Prostate gland (tissue), 2 donors: ENCODE results near the gene TMEM123. TPM values are rescaled to one million over a fixed set of nuclear protein-coding genes. Genes with fewer than 3 reads are reported as not detected.

Experiments
- DNase-seq: peaks from one replicate; pipeline ENCODE4 v3.0.0-alpha.2; 2019; ENCODE audit warnings: low spot score
- H3K27ac ChIP-seq, 2 donors: fragments of 200-600 bp; sonication (generic); 2 replicates each; pipeline ENCODE4 v1.5.1; 2017 to 2019
- H3K27me3 ChIP-seq: fragments of 200-600 bp; sonication (generic); replicated peaks from 2 replicates; pipeline ENCODE4 v1.5.1; 2019; ENCODE audit not compliant: insufficient read depth
- H3K36me3 ChIP-seq, 2 donors: fragments of 200-600 bp; sonication (generic); 1 replicate in 1 of 2; 2 replicates in 1 of 2; pipeline versions ENCODE4 v1.5.1 to v1.8.1; 2017 to 2019
- H3K4me1 ChIP-seq: fragments of 200-600 bp; sonication (generic); replicated peaks from 2 replicates; pipeline ENCODE4 v1.5.1; 2019
- H3K4me3 ChIP-seq, 2 donors: fragments of 200-600 bp; sonication (generic); 2 replicates each; pipeline ENCODE4 v1.5.1; 2017 to 2019
- H3K9me3 ChIP-seq: fragments of 200-600 bp; sonication (generic); 2 replicates; pipeline ENCODE4 v1.5.1; 2017
- CTCF ChIP-seq, 4 experiments: fragments of 200-600 bp in 2 of 4; fragments of 450-650 bp in 2 of 4; sonication (generic) in 2 of 4; IDR thresholded peaks; 1 replicate in 3 of 4; 2 replicates in 1 of 4; pipeline ENCODE4 v1.5.1; 2016 to 2019; ENCODE audit warnings: antibody characterized with exemption in 4 of 4, mild to moderate bottlenecking in 2 of 4, moderate library complexity in 2 of 4
- POLR2A ChIP-seq: fragments of 450-650 bp; IDR thresholded peaks from one replicate; pipeline ENCODE4 v1.6.1; 2016; ENCODE audit warnings: antibody characterized with exemption, mild to moderate bottlenecking
- POLR2AphosphoS5 ChIP-seq: sonication (generic); formaldehyde crosslinking; IDR thresholded peaks from one replicate; pipeline ENCODE4 v1.6.1; 2017; ENCODE audit warnings: antibody characterized with exemption
- WGBS: methylation state at CpG from one replicate; pipeline ENCODE4 v1.1.5; 2018; 5-methylcytosine and 5-hydroxymethylcytosine counted together
- intact Hi-C: fragments of 100-400 bp; cut with DNase I; formaldehyde crosslinking; loops from one replicate; pipeline ENCODE4 v1.14.2; 2022
- total RNA-seq, 2 donors: library from RNA; depleted of rRNA; stranded (reverse); fragments of >200 nt; gene quantifications; one replicate each; pipeline ENCODE4 v1.1.0, GENCODE V29; 2016

Gene TMEM123
- total RNA-seq, 2 donors from 2014 or later, result 205 to 227 TPM

DNA sequence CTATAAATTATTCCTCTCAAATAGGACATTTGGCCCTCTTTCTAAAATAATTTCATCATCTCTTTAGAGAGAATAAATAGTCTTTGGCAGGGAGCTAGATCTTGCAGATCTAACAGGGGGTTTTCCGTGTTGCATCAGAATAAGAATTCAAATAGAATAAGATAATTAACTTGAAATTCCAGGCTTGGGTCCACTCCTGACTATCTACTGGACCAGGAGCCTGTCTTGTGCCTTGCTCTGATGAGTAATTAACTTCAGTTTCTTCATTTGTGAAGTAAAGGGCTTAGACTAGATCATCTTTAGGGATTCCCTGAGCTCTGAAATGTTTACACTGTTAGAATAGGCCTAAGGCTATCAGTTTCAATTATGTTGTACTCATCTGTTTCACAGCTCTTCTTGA is 23.5 kb upstream of the TMEM123 start:
- H3K4me3 ChIP-seq, result no peak overlapping the region
- WGBS, result 63% methylated on average over 1 of the region's 1 CpG
- no peaks in the 10 kb centered on the region for H3K36me3 ChIP-seq
- no peaks in the 10 kb centered on the region for H3K4me1 ChIP-seq
- intact Hi-C loops, result no loop called here
- TF ChIP-seq POLR2A (no peak), POLR2AphosphoS5 (no peak), CTCF (IDR thresholded peaks at IDR 0.05) (no peak)
- no peak overlapping the region for H3K27ac ChIP-seq
- no peaks in the 10 kb centered on the region for H3K27me3 ChIP-seq
- no peaks in the 10 kb centered on the region for H3K9me3 ChIP-seq
- no peak for DNase-seq

- no peaks in the 10 kb centered on the region for H3K36me3 ChIP-seq
- no peak overlapping the region for H3K27ac ChIP-seq
- H3K9me3 ChIP-seq, result no peaks in the 10 kb centered on the region
- no peak for TF ChIP-seq POLR2AphosphoS5
- H3K4me1 ChIP-seq, result no peaks in the 10 kb centered on the region
- H3K27me3 ChIP-seq, result no peaks in the 10 kb centered on the region
- 99% methylated on average over 5 of the region's 5 CpGs for WGBS
- intact Hi-C loops, result no loop called here
- DNase-seq, result no peak
- no peak overlapping the region for H3K4me3 ChIP-seq
Observed at GRCh38 chr11:102473543-102473942, 21.0 kb upstream of the TMEM123 start.

DNA sequence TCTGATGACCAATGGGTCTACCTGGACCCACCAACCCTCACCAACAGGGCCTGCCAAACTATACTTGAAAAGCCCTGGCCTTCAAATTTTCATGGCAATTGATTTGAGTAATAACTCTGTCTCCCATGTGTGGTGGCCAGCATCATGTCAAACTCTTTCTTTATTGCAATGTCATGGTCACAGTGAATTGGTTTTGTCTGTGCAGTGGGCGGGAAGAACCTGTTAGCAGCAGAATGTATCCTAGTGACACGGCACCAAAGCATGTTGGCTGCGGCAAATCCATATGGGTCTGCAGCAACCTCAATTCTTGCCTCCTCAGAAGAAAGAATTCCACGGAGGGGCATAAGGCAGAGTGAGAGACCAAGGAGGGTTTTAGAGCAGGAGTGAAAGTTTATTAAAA is 19.6 kb upstream of the TMEM123 start:
- 98% methylated on average over 4 of the region's 4 CpGs for WGBS
- no peak for TF ChIP-seq POLR2AphosphoS5
- no peak for TF ChIP-seq POLR2A

GRCh38 chr11:102471474-102471873 is 18.9 kb upstream of the TMEM123 start:
- Histone ChIP-seq H3K4me3 (no peak overlapping the region), H3K27ac (no peak overlapping the region), H3K36me3 (no peaks in the 10 kb centered on the region), H3K9me3 (no peaks in the 10 kb centered on the region), H3K27me3 (no peaks in the 10 kb centered on the region), H3K4me1 (peaks cover 5% of the 10 kb centered on the region)
- intact Hi-C loops, result no loop called here
- DNase-seq, result no peak
- TF ChIP-seq POLR2AphosphoS5, result no peak
- TF ChIP-seq POLR2A, result no peak
- TF ChIP-seq CTCF (IDR thresholded peaks at IDR 0.05), result no peak

More for the DNA sequence above, 19.6 kb upstream of the TMEM123 start:
- H3K4me3 ChIP-seq, result no peak overlapping the region
- DNase-seq, result no peak
- no peaks in the 10 kb centered on the region for H3K36me3 ChIP-seq
- H3K4me1 ChIP-seq, result peaks cover 5% of the 10 kb centered on the region
- H3K27me3 ChIP-seq, result no peaks in the 10 kb centered on the region
- intact Hi-C loops, result no loop called here
- no peak overlapping the region for H3K27ac ChIP-seq
- H3K9me3 ChIP-seq, result no peaks in the 10 kb centered on the region

- WGBS, result 91% methylated on average over 3 of the region's 3 CpGs
- DNase-seq, result no peak
- TF ChIP-seq CTCF (IDR thresholded peaks at IDR 0.05) (no peak), POLR2AphosphoS5 (no peak), POLR2A (no peak)
- Histone ChIP-seq H3K27ac (no peak overlapping the region), H3K4me3 (no peak overlapping the region), H3K27me3 (no peaks in the 10 kb centered on the region), H3K9me3 (no peaks in the 10 kb centered on the region), H3K4me1 (peaks cover 5% of the 10 kb centered on the region), H3K36me3 (no peaks in the 10 kb centered on the region)
- intact Hi-C loops, result no loop called here
Observed at GRCh38 chr11:102470251-102470650, 17.7 kb upstream of the TMEM123 start.

- no peak for DNase-seq
- 57% methylated on average over 8 of the region's 8 CpGs for WGBS
- no peaks in the 10 kb centered on the region for H3K27me3 ChIP-seq
- TF ChIP-seq POLR2A (no peak), POLR2AphosphoS5 (no peak), CTCF (IDR thresholded peaks at IDR 0.05) (no peak)
- H3K4me1 ChIP-seq, result peaks cover 5% of the 10 kb centered on the region
- no peak overlapping the region for H3K4me3 ChIP-seq
- no peaks in the 10 kb centered on the region for H3K9me3 ChIP-seq
- peak overlapping the region; percentile 34 to 58 for H3K27ac ChIP-seq
- H3K36me3 ChIP-seq, result no peaks in the 10 kb centered on the region
- intact Hi-C loops, result no loop called here
Observed at GRCh38 chr11:102469196-102469821, 16.7 kb upstream of the TMEM123 start.
